Keratinocyte (primary cell): ENCODE measurements around the gene FTO. TPM values are rescaled to one million over a fixed set of nuclear protein-coding genes. Genes with fewer than 3 reads are reported as not detected.

Experiments
- DNase-seq: peaks from one replicate; pipeline ENCODE4 v3.0.0-alpha.2; 2011; ENCODE audit warnings: low read depth, missing footprints, low spot score
- FAIRE-seq: peaks from 2 replicates; lab custom pipeline; 2011; peaks lifted over from hg19 to GRCh38; lab: Jason Lieb, UNC
- H2AFZ ChIP-seq: 2 replicates; pipeline ENCODE4 v1.6.0; 2012; ENCODE audit warnings: low read length, control low read depth, inconsistent platforms; ENCODE audit not compliant: control insufficient read depth
- H3K27ac ChIP-seq: 2 replicates; pipeline ENCODE4 v1.5.1; 2011; ENCODE audit warnings: low read length; ENCODE audit not compliant: control insufficient read depth, insufficient read depth
- H3K27me3 ChIP-seq: 3 replicates; pipeline ENCODE4 v1.6.0; 2011; ENCODE audit warnings: low read length; ENCODE audit not compliant: control insufficient read depth, insufficient read depth; ENCODE audit errors: extremely low read depth
- H3K36me3 ChIP-seq, 2 experiments: 2 replicates in 1 of 2; 3 replicates in 1 of 2; pipeline ENCODE4 v1.5.1; 2011; ENCODE audit warnings: low read length in 2 of 2, mild to moderate bottlenecking in 1 of 2; ENCODE audit not compliant: control insufficient read depth in 2 of 2, insufficient read depth in 2 of 2; ENCODE audit errors: extremely low read depth in 1 of 2
- H3K4me1 ChIP-seq: 3 replicates; pipeline ENCODE4 v1.5.1; 2011; ENCODE audit warnings: low read length; ENCODE audit not compliant: control insufficient read depth, insufficient read depth; ENCODE audit errors: extremely low read depth
- H3K4me2 ChIP-seq: 3 replicates; pipeline ENCODE4 v1.6.0; 2011; ENCODE audit warnings: low read depth, low read length; ENCODE audit not compliant: control insufficient read depth, insufficient read depth; ENCODE audit errors: extremely low read depth
- H3K4me3 ChIP-seq, 3 experiments: fragments of 200-600 bp in 1 of 3; sonication (generic) in 1 of 3; 2 replicates in 2 of 3; 3 replicates in 1 of 3; pipeline ENCODE4 v1.5.1; 2011 to 2016; ENCODE audit warnings: low read length in 3 of 3, mild to moderate bottlenecking in 3 of 3, control low read depth in 2 of 3, inconsistent platforms in 1 of 3, low read depth in 1 of 3, mixed read lengths in 1 of 3, mixed run types in 1 of 3, moderate library complexity in 1 of 3; ENCODE audit not compliant: control insufficient read depth in 2 of 3, insufficient read depth in 2 of 3; ENCODE audit errors: extremely low read depth in 1 of 3
- H3K79me2 ChIP-seq: 2 replicates; pipeline ENCODE4 v1.6.0; 2012; ENCODE audit warnings: low read length; ENCODE audit not compliant: control insufficient read depth, insufficient read depth
- H3K9ac ChIP-seq: 3 replicates; pipeline ENCODE4 v1.6.0; 2011; ENCODE audit warnings: low read length; ENCODE audit not compliant: control insufficient read depth, insufficient read depth; ENCODE audit errors: extremely low read depth
- H3K9me1 ChIP-seq: 3 replicates; pipeline ENCODE4 v1.6.0; 2011; ENCODE audit warnings: low read length; ENCODE audit not compliant: control insufficient read depth, insufficient read depth; ENCODE audit errors: extremely low read depth
- H3K9me3 ChIP-seq: 2 replicates; pipeline ENCODE4 v1.5.1; 2012; ENCODE audit warnings: low read depth, low read length; ENCODE audit not compliant: control insufficient read depth
- H4K20me1 ChIP-seq: 3 replicates; pipeline ENCODE4 v1.6.0; 2011; ENCODE audit warnings: low read length; ENCODE audit not compliant: control insufficient read depth, insufficient read depth; ENCODE audit errors: extremely low read depth
- EZH2 ChIP-seq: IDR thresholded peaks from one replicate; pipeline ENCODE4 v1.6.1; 2012; ENCODE audit warnings: inconsistent platforms, mild to moderate bottlenecking, low read length, moderate library complexity
- dilution Hi-C: fragments of 300-500 bp; cut with MboI; formaldehyde crosslinking; loops from one replicate; pipeline ENCODE4 v1.7.0; 2020; ENCODE audit warnings: low sequenced_read_pairs; ENCODE audit not compliant: extremely low pct_ligation_motif_present
- polyA plus RNA-seq, 5 experiments: library from polyadenylated mRNA; depleted of rRNA in 3 of 5; stranded (reverse) in 3 of 5; stranded (forward) in 1 of 5; unstranded in 1 of 5; fragments of >200 nt; gene quantifications; 1 replicate in 1 of 5; 2 replicates in 3 of 5; 3 replicates in 1 of 5; pipeline versions ENCODE4 v1.2.1 to v1.2.3, GENCODE V29; 2011 to 2012; ENCODE audit warnings: missing spikeins in 2 of 5, low read depth in 1 of 5, low replicate concordance in 1 of 5
- TF ChIP-seq, protein P1 (sequence below), 3 experiments: IDR thresholded peaks in 1 of 3; conservative IDR thresholded peaks in 1 of 3; optimal IDR thresholded peaks in 1 of 3; 2 replicates in 2 of 3; 3 replicates in 1 of 3; pipeline versions ENCODE3 to v1.5.1; 2011; ENCODE audit warnings: low read length in 3 of 3, mild to moderate bottlenecking in 3 of 3, moderate library complexity in 2 of 3, control low read depth in 1 of 3, inconsistent platforms in 1 of 3; ENCODE audit not compliant: insufficient read depth in 2 of 3; ENCODE audit errors: extremely low read depth in 1 of 3

Gene FTO
- polyA plus RNA-seq, 1 donor (not counting 4 experiments of a cell fraction or from before 2014, with no cell fraction given): 56.4 TPM

- DNase-seq (peak; percentile 52), FAIRE-seq (peak; percentile 96)
- Histone ChIP-seq H3K9me3 (no peaks in the 10 kb centered on the region), H3K4me3 (no peak overlapping the region), H3K36me3 (no peaks in the 10 kb centered on the region), H3K27ac (peak overlapping the region; percentile 96), H3K4me2 (peak overlapping the region; percentile 69), H3K4me1 (peaks cover 45% of the 10 kb centered on the region), H4K20me1 (no peaks in the 10 kb centered on the region), H2AFZ (peak overlapping the region; percentile 58), H3K79me2 (no peaks in the 10 kb centered on the region), H3K27me3 (no peaks in the 10 kb centered on the region), H3K9me1 (no peaks in the 10 kb centered on the region), H3K9ac (peak overlapping the region; percentile 62)
- TF ChIP-seq, protein P1, sequence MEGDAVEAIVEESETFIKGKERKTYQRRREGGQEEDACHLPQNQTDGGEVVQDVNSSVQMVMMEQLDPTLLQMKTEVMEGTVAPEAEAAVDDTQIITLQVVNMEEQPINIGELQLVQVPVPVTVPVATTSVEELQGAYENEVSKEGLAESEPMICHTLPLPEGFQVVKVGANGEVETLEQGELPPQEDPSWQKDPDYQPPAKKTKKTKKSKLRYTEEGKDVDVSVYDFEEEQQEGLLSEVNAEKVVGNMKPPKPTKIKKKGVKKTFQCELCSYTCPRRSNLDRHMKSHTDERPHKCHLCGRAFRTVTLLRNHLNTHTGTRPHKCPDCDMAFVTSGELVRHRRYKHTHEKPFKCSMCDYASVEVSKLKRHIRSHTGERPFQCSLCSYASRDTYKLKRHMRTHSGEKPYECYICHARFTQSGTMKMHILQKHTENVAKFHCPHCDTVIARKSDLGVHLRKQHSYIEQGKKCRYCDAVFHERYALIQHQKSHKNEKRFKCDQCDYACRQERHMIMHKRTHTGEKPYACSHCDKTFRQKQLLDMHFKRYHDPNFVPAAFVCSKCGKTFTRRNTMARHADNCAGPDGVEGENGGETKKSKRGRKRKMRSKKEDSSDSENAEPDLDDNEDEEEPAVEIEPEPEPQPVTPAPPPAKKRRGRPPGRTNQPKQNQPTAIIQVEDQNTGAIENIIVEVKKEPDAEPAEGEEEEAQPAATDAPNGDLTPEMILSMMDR (optimal IDR thresholded peaks at IDR 0.05 in 1 of 3, IDR thresholded peaks at IDR 0.05 in 1 of 3, conservative IDR thresholded peaks at IDR 0.05 in 1 of 3; ENCODE audit: extremely low read depth in 1 of 3, insufficient read depth in 2 of 3, low read length in 3 of 3): no peak
- no peak for TF ChIP-seq EZH2
- dilution Hi-C loops: no loop called here
Observed at GRCh38 chr16:53816211-53816836, 112.4 kb downstream of the FTO start.

DNA sequence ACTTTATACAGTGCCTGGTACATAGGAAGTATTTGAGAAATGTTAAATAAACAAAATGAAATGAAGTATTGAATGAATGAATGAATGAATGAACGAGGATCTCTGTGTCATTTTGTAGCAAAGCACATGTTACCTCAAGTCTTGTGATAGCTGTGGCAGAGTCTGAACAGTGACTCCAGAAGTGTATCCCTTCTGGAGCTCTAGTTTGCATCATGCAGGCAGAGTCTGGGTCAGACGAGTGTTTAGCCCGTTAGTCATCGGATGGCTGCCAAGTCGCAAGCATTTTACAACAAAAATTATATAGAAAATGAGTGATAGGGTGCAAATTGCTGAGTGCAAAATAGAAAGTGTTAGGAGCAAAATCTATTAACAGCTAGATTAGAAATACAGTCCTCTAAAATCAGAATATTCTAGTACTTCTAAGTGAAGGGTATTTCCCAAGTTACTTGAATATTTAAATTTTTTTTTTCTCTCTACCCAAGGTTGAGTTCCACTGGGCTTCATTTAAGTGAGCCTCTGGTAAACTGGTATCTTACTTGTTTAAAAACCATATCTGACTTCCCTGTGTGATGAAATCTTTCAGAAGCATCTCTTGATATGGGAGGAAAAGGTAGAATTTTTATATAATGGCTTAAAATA, 113.3 kb downstream of the FTO start:
- Histone ChIP-seq H3K79me2 (no peaks in the 10 kb centered on the region), H3K36me3 (no peaks in the 10 kb centered on the region), H3K9me3 (no peaks in the 10 kb centered on the region), H3K4me2 (peak overlapping the region; percentile 69), H3K9me1 (no peaks in the 10 kb centered on the region), H3K4me3 (no peak overlapping the region), H3K27ac (peak overlapping the region; percentile 96), H2AFZ (no peak overlapping the region), H3K4me1 (peaks cover 53% of the 10 kb centered on the region), H3K27me3 (no peaks in the 10 kb centered on the region), H4K20me1 (no peaks in the 10 kb centered on the region), H3K9ac (peak overlapping the region; percentile 62)
- DNase-seq: peak; percentile 67
- no peak for TF ChIP-seq EZH2
- TF ChIP-seq, protein P1 (optimal IDR thresholded peaks at IDR 0.05 in 1 of 3, IDR thresholded peaks at IDR 0.05 in 1 of 3, conservative IDR thresholded peaks at IDR 0.05 in 1 of 3; ENCODE audit: extremely low read depth in 1 of 3, insufficient read depth in 2 of 3, low read length in 3 of 3): no peak
- dilution Hi-C loops: no loop called here
- peak; percentile 91 for FAIRE-seq
